Measurements from ENCODE around the gene CCDC86.

CCDC86 gene

GRCh38 chr11:60854140-60854846, 12.4 kb downstream of the CCDC86 start:
- DNase-seq: no peak

- no peak for DNase-seq
Measured at GRCh38 chr11:60854847-60855725, 13.2 kb downstream of the CCDC86 start.

GRCh38 chr11:60855726-60856633, 14.1 kb downstream of the CCDC86 start, which contains the start of gene PTGDR2:
PTGDR2 (minus strand) TSS chr11:60855950; CDS start chr11:60853722, 2,228 bp downstream.
- no peak for DNase-seq

GRCh38 chr11:60857378-60858232, 15.7 kb downstream of the CCDC86 start:
- DNase-seq: no peak

GRCh38 chr11:60858236-60858635, 16.3 kb downstream of the CCDC86 start:
- no peak for DNase-seq

GRCh38 chr11:60858731-60859464, 17.0 kb downstream of the CCDC86 start:
- DNase-seq: no peak

- DNase-seq: no peak
Measured at GRCh38 chr11:60859616-60860250, 17.8 kb downstream of the CCDC86 start.

GRCh38 chr11:60860943-60861342, 19.0 kb downstream of the CCDC86 start:
- no peak for DNase-seq

- DNase-seq: no peak
Measured at GRCh38 chr11:60862171-60862570, 20.3 kb downstream of the CCDC86 start.

- no peak for DNase-seq
Measured at GRCh38 chr11:60863550-60864521, 21.9 kb downstream of the CCDC86 start.

- no peak for DNase-seq
Measured at GRCh38 chr11:60864856-60865513, 23.1 kb downstream of the CCDC86 start.

- DNase-seq: no peak
Measured at GRCh38 chr11:60866911-60867870, 25.3 kb downstream of the CCDC86 start, which contains the start of gene ZP1. ZP1 (plus strand) TSS chr11:60867542; CDS start chr11:60867562, 20 bp downstream.

GRCh38 chr11:60867871-60868681, 26.2 kb downstream of the CCDC86 start:
- no peak for DNase-seq

- DNase-seq: no peak
Measured at GRCh38 chr11:60868682-60869450, 27.0 kb downstream of the CCDC86 start.

- no peak for DNase-seq
Measured at GRCh38 chr11:60869451-60869825, 27.5 kb downstream of the CCDC86 start.

- DNase-seq: no peak
Measured at GRCh38 chr11:60870276-60870675, 28.4 kb downstream of the CCDC86 start.

Data from activated CD4-positive, alpha-beta T cell treated with anti-CD3 and anti-CD28 coated beads, Interleukin-2, amount 50 U/mL, for 16 hours (primary cell).